Posterior vena cava (tissue), 2 donors: ENCODE data around the gene HACL1. TPM values are rescaled to one million over a fixed set of nuclear protein-coding genes. Genes with fewer than 3 reads are reported as not detected.

Experiments
- DNase-seq: peaks from one replicate; pipeline ENCODE4 v3.0.0-alpha.2; 2020; ENCODE audit warnings: low spot score
- intact Hi-C, 2 donors: fragments of 100-400 bp; cut with DNase I; formaldehyde crosslinking; loops; one replicate each; pipeline versions ENCODE4 v1.14.1 to v1.14.2; 2022 to 2023
- long read RNA-seq, 2 donors: library from polyadenylated mRNA; unstranded; transcript quantifications; one replicate each; pipeline ENCODE4 v2.0.0, GENCODE V29; 2020 to 2021
- total RNA-seq, 2 donors: library from RNA; stranded (reverse); fragmentation: NEBNext Ultra II Directional; extraction: Animal tissue kit (Norgen Biotek cat#: 25700); gene quantifications; one replicate each; pipeline ENCODE4 v1.2.1, GENCODE V29; 2021
- donor health status: DM: yes; HTN: yes; CAD: no.
- donor health status: DM: yes; HTN: yes; CAD: no.

HACL1 gene
- total RNA-seq = 10 to 100 TPM; 18.5 to 21.2 TPM
- long read RNA-seq, donor 1, transcript HACL1-201 (17 exons, 2,266 nt) = major isoform, 6 of 7 reads
- long read RNA-seq, donor 1, partial matches to known transcripts = 0 of 7 reads
- long read RNA-seq, donor 1, other reads (novel, unspliced or antisense) = 1 of 7 reads
- long read RNA-seq, donor 2, transcript HACL1-201 (17 exons, 2,266 nt) = major isoform, 22 of 43 reads
- long read RNA-seq, donor 2, partial matches to known transcripts = 2 of 43 reads
- long read RNA-seq, donor 2, other reads (novel, unspliced or antisense) = 17 of 43 reads

DNA sequence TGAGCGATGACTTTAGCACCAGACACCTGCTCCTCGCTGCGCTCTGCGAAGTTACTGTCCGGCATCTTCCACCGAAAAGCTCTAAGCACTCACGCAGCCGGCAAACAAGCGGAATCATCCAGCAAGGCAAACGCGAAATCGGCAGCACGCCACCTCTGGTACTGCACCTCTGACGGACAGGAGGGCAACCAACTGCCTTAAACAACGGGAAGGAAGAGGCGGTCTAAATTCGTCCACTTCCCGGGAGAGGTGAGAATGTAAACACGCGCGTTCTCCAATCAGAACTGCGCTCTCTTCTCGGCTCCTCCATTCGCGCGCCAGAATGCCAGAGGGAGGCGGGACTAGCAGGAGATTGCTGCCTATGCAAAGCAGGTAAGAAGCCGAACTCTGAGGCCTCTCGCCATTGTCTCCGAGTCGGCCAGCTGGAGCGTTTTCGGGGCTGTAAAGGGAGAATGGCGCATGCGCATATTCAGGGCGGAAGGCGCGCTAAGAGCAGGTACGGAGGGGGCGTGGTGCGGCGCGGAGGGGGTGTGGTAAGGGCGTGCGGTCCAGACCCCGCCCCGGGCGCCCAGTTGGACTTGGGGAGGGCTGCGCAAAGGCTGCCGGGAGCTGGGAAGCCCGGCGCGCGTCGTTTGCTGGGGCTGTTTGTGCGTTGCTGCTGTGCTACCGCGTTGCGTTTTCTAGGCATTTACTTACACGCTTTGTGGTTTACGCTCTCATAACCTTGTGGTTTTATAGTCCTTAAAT, at the start of gene HACL1, which contains the start of gene BTD:
Gene HACL1 (minus strand): TSS at position 171 of the 747 bp plus-strand sequence. CDS start 106 bp downstream, at position 65.
Gene BTD (plus strand): TSS at position 347 of the 747 bp plus-strand sequence. CDS start 33,695 bp downstream, outside the sequence.
- peak; percentile 99 for DNase-seq
- intact Hi-C loops = no loop called here

DNA sequence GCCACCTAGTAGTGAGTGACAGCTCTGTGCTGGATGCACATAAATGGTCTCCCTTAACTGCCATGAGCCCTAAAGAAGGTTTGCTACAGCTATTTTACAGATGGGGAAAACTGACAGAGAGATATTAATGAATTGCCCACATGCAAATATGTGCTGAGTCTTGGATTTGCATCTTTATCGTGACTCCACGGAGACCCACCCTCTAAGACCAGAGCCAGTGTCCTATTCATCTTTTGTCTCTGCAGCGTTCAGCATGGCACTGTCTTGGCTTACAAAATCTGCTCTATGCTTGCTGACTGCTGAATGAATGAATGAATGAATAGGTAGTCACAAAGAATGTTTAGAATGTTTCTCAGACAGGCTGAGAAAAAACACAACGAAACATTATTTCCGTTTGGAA, 48.5 kb upstream of the HACL1 start:
- DNase-seq = no peak
- intact Hi-C loops = no loop called here

DNA sequence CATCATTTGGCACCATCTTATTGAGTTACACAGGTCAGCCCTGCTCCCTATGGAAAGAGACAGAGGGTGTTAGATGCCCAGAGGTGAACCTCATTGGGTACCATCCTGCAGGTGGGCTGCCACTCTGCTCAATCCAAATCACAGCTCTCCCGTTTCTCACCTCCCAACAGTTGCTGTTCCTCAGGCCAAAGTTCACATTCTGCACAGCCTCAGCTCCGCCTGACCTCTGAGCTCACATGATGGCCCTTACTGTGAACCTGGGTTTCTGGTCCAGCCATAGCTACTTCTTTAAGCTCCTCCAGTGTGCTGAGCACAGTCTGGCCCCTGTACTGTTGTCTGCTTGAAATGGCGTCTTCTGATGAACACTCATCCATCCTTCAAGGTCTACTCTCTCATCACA, 48.0 kb upstream of the HACL1 start:
- no peak for DNase-seq
- intact Hi-C loops = no loop called here

DNA sequence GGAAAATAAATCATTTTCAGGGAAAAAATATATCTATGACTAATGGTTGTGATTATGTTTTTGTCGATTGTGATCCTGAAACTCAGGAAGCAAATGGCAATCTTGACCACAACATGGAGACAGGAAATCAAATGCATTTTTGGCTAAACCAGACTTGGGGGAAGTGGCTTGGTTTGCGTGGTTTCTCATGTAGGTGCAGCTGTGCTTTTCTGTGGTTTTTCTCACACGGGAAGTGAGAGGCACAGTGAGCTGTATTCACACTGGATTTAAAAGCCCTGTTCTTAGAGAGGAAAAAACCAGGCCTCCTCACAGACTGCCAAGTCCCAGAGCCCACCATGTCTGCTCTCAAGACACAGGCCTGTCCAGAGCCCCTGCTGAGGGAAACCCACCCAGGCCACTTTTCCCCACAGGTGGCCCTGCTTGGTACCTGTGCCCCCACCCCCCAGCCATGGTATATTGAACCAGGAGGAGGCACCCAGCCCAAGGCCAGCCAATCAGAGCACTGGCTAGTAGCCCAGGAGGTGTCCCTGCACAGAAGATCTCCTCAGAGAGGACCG, 46.3 kb upstream of the HACL1 start:
- intact Hi-C loops = no loop called here
- no peak for DNase-seq

DNA sequence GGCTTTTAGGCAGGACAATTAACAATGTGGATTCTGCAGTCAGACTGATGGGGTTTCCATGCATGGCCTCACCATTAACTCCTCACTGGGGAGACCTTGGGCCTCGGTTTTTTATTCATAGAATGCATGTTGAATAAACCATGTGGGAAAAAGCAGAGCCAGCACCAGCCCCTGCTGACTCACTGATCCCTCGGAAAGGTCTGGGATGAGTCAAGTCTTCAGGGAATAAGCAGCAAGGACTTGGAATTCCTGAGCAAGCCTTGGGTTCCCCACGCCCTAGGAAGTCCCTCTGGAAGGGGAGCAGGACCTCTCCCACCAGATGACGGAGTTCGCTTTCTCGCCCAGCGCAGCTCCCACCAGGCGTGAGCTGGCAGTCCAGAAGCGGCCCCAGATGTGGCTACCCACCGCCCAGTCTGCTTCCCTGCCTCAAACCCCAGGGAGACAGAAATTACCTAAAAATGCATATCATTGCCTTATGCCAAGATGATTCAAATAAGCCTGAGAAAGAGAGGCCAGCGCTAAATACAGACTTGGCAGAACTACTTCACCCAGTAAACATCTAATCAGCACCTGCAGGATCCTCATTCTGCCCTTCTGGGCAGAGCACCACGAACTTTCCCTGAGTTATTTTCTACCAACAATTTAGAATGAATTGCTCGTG, 45.6 kb upstream of the HACL1 start:
- peak; percentile 93 for DNase-seq
- intact Hi-C loops = no loop called here

DNA sequence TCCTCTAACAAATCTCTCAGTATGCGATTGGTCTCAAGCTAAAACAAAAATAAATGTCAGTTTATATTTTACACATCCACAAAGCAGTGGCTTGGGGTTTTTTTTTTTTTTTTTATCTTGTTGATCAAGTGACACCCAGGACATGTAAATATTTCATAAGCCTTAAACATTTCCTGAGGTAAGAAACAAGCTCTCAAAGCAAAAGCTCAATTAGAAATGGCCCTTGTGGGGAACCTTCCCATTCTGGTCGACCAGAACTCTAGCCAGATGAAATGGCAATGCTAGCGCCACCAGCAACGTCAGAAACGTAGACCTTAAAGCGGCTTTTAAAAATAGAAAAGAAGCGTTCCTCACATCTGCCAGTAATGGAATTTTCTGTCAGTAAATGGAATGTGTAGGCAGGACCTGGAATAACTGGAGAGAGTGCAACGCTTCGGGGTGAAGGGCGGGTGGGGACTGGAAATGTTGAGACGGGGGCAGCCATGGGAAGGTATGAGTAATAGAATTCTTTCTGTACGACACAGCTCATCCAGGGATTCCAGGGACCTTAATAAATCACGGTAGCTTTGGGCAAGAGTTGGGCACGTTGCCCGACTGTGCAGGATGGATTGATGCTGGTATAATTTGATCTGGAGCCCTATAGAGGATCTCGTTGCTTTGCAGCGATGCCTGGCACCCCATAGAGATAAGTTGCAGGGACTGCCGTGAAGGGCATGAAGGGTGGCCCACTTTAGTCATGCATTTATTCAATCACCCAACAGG, 44.6 kb upstream of the HACL1 start:
- DNase-seq = peak; percentile 86

DNA sequence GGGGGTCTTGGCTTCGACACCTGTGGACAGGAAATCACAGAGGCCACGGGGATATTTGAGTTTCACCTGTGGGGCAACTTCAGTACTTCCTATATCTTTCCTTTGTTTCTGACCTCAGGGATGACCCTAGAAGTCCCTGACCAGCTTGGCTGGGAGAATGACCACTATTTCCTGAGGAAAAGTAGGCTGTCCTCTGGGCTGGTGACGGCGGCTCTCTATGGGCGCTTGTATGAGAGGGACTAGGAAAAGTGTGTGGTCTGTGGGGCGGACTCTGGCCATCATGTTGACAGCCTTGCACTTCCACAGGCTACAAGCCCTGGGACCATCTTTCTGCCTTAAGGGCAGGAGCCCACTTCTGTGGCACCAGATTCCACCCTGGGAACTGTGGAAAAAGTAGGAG, 43.9 kb upstream of the HACL1 start:
- intact Hi-C loops = no loop called here
- DNase-seq = no peak

More for the DNA sequence above, 44.6 kb upstream of the HACL1 start:
- intact Hi-C loops = no loop called here

DNA sequence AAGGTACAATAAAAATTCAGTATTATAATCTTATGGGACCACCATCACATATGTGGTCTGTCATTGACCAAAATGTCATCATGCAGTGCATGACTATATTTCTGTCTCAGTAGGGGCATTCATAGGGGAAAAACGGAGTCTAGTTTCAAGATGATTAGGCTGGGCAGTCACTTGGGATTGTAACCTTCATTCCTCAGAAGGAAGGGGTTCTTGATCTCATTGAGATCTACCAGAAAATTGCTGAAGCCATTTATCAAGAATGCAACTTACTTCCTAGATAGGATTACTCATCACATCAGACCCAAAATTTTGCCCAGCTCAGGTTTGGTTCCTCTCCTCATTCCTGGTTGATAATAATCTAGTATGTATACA, 37.5 kb upstream of the HACL1 start:
- intact Hi-C loops = loop anchor here in 1 of 2 donors (10.0 kb wide), 1 partner anchor 156 kb away; the partner anchor contains the start of gene ANKRD28
- DNase-seq = no peak

DNA sequence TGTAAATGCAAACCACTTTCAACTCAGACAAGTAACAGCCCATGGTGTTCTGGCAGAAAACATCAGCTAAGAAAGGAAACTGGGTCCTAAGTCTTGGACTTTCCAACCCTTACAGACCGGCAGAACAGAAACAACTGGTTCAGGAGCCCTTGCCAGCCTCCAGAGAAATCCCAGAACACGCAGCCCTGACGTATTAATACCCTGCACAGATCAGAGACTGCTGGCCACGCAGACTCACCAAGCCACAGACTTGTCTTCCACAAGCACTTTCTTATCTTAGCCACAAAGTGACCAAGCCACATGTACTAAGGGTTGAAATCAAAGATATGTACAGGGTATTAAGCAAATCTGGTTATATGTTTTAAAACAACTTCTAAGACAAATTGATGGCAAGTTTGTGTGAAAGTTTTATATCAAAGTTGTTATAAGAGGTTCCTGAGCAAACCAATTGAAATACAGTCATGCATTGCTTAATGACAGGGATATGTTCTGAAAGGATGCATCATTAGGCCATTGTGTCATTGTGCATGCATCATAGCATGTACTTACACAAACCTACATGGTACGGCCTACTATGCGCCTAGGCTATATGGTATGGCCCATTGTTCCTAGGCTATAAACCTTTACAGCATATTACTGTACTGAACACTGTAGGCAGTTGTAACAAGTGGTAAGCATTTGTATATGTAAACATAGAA, 37.0 kb upstream of the HACL1 start:
- intact Hi-C loops = loop anchor here in 1 of 2 donors (10.0 kb wide), 1 partner anchor 156 kb away; the partner anchor contains the start of gene ANKRD28
- no peak for DNase-seq

DNA sequence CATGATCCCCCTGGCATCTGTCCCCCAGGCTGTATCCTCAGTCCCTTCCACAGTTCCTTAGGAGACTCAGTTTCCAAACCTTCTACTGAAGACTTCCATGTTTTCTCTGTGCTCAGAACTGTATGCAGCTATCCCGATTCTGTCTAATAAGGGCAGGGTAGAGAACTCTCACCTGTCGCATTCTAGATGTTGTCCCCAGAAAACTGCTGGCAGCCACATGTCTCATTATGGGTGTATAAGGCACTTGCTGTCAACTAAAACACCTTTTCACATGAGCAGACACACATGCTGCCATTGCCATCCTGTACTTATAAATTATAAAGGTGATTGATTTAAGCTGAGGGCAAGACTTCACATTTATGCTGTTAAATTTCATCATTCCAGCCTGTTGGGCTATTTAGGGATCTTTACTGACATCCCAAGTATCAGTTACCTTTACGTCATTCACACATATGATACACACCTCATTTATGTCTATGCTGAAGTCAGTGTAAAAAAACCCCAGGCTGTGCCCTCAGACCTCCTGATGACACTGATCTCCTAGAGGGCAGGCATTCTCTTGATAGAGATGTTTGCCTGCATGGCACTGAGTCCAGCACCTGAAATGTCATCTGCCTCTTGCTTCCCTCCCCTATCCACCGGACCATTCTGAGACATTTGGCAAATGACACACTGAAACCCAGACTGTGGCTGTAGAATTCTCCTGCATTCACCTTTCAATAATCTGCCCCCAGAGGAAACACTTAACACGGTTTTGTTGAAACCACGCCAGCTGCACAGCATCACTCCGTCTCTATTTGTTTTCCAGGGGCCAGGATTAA, 36.0 kb upstream of the HACL1 start:
- intact Hi-C loops = loop anchor here in 1 of 2 donors (10.0 kb wide), 1 partner anchor 157 kb away; the partner anchor contains the start of gene ANKRD28
- DNase-seq = no peak

DNA sequence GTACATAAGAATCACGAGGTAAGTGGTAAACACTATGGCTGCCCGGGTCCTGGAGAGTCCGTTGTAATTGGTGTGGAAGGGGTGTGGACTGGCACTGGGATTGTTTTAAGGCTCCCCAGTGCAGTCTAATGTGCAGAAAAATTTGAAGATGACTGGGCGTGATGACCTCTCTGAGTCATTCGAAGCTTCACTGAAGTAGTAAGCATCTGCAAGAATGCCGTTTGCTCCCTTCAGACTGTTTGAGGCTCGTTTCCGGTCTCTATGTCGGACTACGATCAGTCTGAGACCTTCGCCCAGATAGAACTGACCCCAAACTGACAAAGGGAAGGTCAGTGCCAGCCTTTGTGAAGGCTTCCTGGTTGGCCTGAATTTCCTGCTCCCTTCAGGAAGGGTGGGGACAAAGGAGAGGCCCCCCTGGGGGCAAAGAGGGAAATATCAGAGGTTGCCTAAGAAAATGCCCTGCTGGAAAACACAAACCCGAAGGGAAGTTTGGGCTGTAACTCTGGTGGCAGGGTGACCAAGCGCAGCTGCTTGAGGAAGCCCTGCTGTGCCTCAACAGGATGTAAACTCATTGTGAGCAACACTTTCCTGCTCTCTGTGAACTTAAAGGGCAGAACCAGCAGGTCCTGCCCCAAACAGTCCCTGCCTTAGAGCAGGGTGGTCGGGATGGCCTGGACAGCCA, 34.8 kb upstream of the HACL1 start:
- peak; percentile 82 for DNase-seq
- intact Hi-C loops = loop anchor here in 1 of 2 donors (10.0 kb wide), 1 partner anchor 159 kb away; the partner anchor contains the start of gene ANKRD28

DNA sequence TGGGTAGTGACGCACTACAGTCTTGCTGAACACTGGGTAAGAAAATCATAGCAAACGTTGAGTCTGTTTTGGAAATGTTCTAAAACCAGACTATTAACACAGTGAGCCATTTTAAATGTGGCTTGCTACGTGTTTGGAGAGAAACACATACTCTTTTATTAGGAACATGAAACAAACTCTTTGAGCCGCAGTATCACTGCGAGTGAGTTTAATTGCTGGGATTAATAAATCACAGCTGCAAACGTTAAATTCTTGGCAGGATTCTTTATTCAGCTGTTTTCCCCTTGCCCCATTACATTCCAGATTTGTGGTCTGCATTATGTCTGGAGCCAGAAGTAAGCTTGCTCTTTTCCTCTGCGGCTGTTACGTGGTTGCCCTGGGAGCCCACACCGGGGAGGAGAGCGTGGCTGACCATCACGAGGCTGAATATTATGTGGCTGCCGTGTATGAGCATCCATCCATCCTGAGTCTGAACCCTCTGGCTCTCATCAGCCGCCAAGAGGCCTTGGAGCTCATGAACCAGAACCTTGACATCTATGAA, 33.8 kb upstream of the HACL1 start:
- intact Hi-C loops = loop anchor here in 1 of 2 donors (10.0 kb wide), 1 partner anchor 160 kb away; the partner anchor contains the start of gene ANKRD28
- peak; percentile 84 for DNase-seq

DNA sequence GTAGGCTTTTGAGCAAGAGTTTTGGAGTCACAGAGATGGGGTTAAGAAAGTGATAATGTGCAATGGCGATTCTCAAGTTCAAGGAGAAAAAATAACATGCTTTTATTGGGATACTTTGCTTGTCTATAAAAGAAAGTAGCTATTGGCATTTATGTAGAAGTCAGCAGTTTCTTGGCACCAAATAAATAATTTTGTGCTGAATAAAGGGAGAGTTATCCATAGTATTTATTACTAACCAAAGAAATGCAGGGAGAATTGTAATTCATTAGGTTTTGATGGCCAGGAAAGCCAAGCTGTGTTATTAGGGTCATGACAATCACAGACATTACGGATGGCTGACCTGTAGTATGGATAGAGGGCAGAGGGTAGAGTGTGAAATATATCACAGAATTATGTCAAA, 33.3 kb upstream of the HACL1 start:
- intact Hi-C loops = loop anchor here in 1 of 2 donors (10.0 kb wide), 1 partner anchor 160 kb away; the partner anchor contains the start of gene ANKRD28
- no peak for DNase-seq

DNA sequence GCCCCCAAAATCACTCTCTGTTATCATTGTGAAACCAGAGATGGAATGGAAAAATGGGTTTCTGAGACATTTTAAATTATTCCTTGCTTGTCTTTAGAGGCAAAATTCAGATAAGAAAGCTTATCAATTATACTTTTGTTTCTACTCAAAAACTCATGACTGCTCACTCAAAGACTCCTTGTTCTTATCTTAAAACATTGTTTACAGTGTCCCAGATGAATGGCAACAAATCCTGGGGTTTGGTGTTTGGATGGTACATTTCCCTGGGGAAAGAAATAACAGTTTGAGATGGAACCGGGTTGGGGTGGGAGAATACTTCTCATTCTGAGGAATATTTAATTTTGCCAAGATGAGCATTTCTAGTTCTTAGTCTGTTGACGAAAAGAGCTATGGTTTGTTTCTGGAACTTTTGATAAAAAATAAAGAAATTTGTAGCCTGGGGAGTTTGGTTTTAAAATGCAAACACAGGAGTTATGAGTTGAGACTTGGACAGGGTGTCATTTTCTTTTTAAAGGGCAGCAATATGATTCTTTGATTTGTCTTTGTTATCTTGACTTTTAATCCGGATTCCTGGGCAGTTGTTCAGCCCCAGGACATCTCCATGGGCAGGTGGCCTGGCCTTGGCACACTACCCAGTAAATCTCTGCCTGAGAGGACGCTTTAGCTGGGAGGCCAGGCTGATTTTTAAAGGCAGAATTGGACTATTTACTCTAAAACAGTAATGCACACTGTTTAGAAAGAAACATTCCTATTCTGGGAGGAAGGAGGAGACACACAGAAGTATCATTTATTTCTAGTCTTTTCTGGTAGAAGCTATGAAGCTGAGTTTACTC, 32.6 kb upstream of the HACL1 start:
- intact Hi-C loops = loop anchor here in 1 of 2 donors (10.0 kb wide), 1 partner anchor 161 kb away; the partner anchor contains the start of gene ANKRD28
- no peak for DNase-seq

DNA sequence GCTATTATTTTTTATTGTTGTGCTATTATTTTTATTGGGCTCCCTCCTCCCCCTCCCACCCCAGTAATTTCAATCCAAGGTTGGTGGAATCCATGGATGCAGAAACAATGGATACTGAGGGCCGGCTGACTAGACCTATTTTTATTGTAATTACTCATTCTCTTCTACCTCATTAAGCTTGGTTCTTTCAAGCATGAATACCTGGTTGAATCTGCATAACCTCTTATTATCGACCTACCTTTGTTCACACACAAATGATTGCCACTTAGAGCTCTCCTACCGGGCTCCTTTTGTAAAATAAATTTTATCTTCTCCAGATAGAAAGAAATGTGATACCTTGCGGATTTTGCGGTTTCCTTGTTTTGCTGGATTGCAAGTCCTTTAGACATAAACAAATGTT, 31.8 kb upstream of the HACL1 start:
- intact Hi-C loops = loop anchor here in 1 of 2 donors (10.0 kb wide), 1 partner anchor 162 kb away; the partner anchor contains the start of gene ANKRD28
- DNase-seq = no peak
